Activated CD8-positive, alpha-beta memory T cell treated with anti-CD3 and anti-CD28 coated beads for 24 hours (primary cell): ENCODE data around the gene MARCHF3.
"Not testable (repeated sequence)": the region's sequence is repeated elsewhere in the genome, so short reads cannot be mapped to it uniquely, and the experiment has no call there.

Experiments
- DNase-seq: peaks from one replicate; pipeline ENCODE4 v3.0.0-alpha.2; 2020

Gene MARCHF3

GRCh38 chr5:126912616-126913200, 117.7 kb downstream of the MARCHF3 start:
- no peak for DNase-seq

- DNase-seq, result no peak
These were observed 118.4 kb downstream of the MARCHF3 start for GRCh38 chr5:126911986-126912385.

- DNase-seq, result no peak
These were observed 120.5 kb downstream of the MARCHF3 start for GRCh38 chr5:126909856-126910255.

GRCh38 chr5:126904407-126904806, 126.0 kb downstream of the MARCHF3 start:
- not testable (repeated sequence) for DNase-seq

GRCh38 chr5:126900796-126901195, 129.6 kb downstream of the MARCHF3 start:
- DNase-seq, result no peak

GRCh38 chr5:126899476-126899875, 130.9 kb downstream of the MARCHF3 start:
- DNase-seq, result no peak

GRCh38 chr5:126897851-126898630, 132.3 kb downstream of the MARCHF3 start:
- DNase-seq, result no peak

- no peak for DNase-seq
These were observed 134.1 kb downstream of the MARCHF3 start for GRCh38 chr5:126896170-126896702.

- DNase-seq, result not testable (repeated sequence)
These were observed 134.6 kb downstream of the MARCHF3 start for GRCh38 chr5:126895712-126896111.

- not testable (repeated sequence) for DNase-seq
These were observed 139.9 kb downstream of the MARCHF3 start for GRCh38 chr5:126890414-126890813.

GRCh38 chr5:126888175-126888574, 142.2 kb downstream of the MARCHF3 start:
- no peak for DNase-seq

- no peak for DNase-seq
These were observed 146.0 kb downstream of the MARCHF3 start for GRCh38 chr5:126884269-126884819.

- DNase-seq, result no peak
These were observed 146.7 kb downstream of the MARCHF3 start for GRCh38 chr5:126883564-126884245.

- DNase-seq, result no peak
These were observed 148.3 kb downstream of the MARCHF3 start for GRCh38 chr5:126881821-126882600.

GRCh38 chr5:126878634-126879033, 151.7 kb downstream of the MARCHF3 start:
- no peak for DNase-seq

GRCh38 chr5:126878085-126878484, 152.3 kb downstream of the MARCHF3 start:
- DNase-seq, result no peak

- no peak for DNase-seq
These were observed 152.8 kb downstream of the MARCHF3 start for GRCh38 chr5:126877602-126878001.

- no peak for DNase-seq
These were observed 155.0 kb downstream of the MARCHF3 start for GRCh38 chr5:126875303-126875785.

GRCh38 chr5:126872561-126873354, 157.6 kb downstream of the MARCHF3 start:
- no peak for DNase-seq

GRCh38 chr5:126871441-126871840, 158.9 kb downstream of the MARCHF3 start:
- no peak for DNase-seq

GRCh38 chr5:126869005-126869451, 161.3 kb downstream of the MARCHF3 start:
- no peak for DNase-seq
